Fibroblast of lung (primary cell): ENCODE results near the gene U2AF2.

ENCODE experiments used
- EZH2 ChIP-seq: IDR thresholded peaks from 2 replicates; pipeline ENCODE4 v1.5.1; 2012; ENCODE audit warnings: low read length, control low read depth, mild to moderate bottlenecking; ENCODE audit errors: missing control alignments
- TF ChIP-seq, protein P1 (sequence below), 2 donors: IDR thresholded peaks in 1 of 2; conservative IDR thresholded peaks in 1 of 2; 1 replicate in 1 of 2; 2 replicates in 1 of 2; pipeline ENCODE4 v1.5.1; 2011 to 2012; ENCODE audit warnings: low read length in 2 of 2, control low read depth in 1 of 2, inconsistent platforms in 1 of 2, low read depth in 1 of 2, mild to moderate bottlenecking in 1 of 2

- TF ChIP-seq, protein P1, sequence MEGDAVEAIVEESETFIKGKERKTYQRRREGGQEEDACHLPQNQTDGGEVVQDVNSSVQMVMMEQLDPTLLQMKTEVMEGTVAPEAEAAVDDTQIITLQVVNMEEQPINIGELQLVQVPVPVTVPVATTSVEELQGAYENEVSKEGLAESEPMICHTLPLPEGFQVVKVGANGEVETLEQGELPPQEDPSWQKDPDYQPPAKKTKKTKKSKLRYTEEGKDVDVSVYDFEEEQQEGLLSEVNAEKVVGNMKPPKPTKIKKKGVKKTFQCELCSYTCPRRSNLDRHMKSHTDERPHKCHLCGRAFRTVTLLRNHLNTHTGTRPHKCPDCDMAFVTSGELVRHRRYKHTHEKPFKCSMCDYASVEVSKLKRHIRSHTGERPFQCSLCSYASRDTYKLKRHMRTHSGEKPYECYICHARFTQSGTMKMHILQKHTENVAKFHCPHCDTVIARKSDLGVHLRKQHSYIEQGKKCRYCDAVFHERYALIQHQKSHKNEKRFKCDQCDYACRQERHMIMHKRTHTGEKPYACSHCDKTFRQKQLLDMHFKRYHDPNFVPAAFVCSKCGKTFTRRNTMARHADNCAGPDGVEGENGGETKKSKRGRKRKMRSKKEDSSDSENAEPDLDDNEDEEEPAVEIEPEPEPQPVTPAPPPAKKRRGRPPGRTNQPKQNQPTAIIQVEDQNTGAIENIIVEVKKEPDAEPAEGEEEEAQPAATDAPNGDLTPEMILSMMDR (conservative IDR thresholded peaks at IDR 0.05 in 1 of 2, IDR thresholded peaks at IDR 0.05 in 1 of 2; ENCODE audit: low read depth in 1 of 2, low read length in 2 of 2): no peak
- no peak for TF ChIP-seq EZH2
Measured at GRCh38 chr19:55611983-55612645, 42.7 kb upstream of the U2AF2 start.
